Activated naive CD8-positive, alpha-beta T cell (primary cell): ENCODE results near the gene LGALS1.

Source experiments
- H3K27ac Mint-ChIP-seq: one replicate; pipeline ENCODE4 v1.8.0; 2021; ENCODE audit warnings: mixed read lengths
- H3K27me3 Mint-ChIP-seq: one replicate; pipeline ENCODE4 v1.8.0; 2021; ENCODE audit warnings: mixed read lengths
- H3K36me3 Mint-ChIP-seq: one replicate; pipeline ENCODE4 v1.8.0; 2021; ENCODE audit warnings: mixed read lengths
- H3K4me1 Mint-ChIP-seq: one replicate; pipeline ENCODE4 v1.8.0; 2021; ENCODE audit warnings: low read depth, mixed read lengths
- H3K4me3 Mint-ChIP-seq: one replicate; pipeline ENCODE4 v1.8.0; 2021; ENCODE audit warnings: mild to moderate bottlenecking, mixed read lengths
- H3K9me3 Mint-ChIP-seq: one replicate; pipeline ENCODE4 v1.8.0; 2021; ENCODE audit warnings: low read depth, mixed read lengths

LGALS1 gene

GRCh38 chr22:37634417-37634924 lies 41.0 kb upstream of the LGALS1 start:
- peaks cover 67% of the 10 kb centered on the region for H3K4me1 Mint-ChIP-seq
- no peaks in the 10 kb centered on the region for H3K36me3 Mint-ChIP-seq
- no peaks in the 10 kb centered on the region for H3K9me3 Mint-ChIP-seq
- H3K27me3 Mint-ChIP-seq = no peaks in the 10 kb centered on the region
- peak overlapping the region; percentile 95 for H3K27ac Mint-ChIP-seq
- H3K4me3 Mint-ChIP-seq = peak overlapping the region; percentile 73

- H3K9me3 Mint-ChIP-seq = no peaks in the 10 kb centered on the region
- no peaks in the 10 kb centered on the region for H3K27me3 Mint-ChIP-seq
- peak overlapping the region; percentile 95 for H3K27ac Mint-ChIP-seq
- no peak overlapping the region for H3K4me3 Mint-ChIP-seq
- H3K36me3 Mint-ChIP-seq = no peaks in the 10 kb centered on the region
- peaks cover 67% of the 10 kb centered on the region for H3K4me1 Mint-ChIP-seq
These were observed 40.3 kb upstream of the LGALS1 start for GRCh38 chr22:37635157-37635556.

GRCh38 chr22:37636186-37636948 lies 39.1 kb upstream of the LGALS1 start:
- Mint-ChIP-seq H3K36me3 (no peaks in the 10 kb centered on the region), H3K27ac (peak overlapping the region; percentile 68), H3K4me3 (no peak overlapping the region), H3K4me1 (peaks cover 66% of the 10 kb centered on the region), H3K9me3 (no peaks in the 10 kb centered on the region), H3K27me3 (no peaks in the 10 kb centered on the region)

GRCh38 chr22:37636949-37637273 lies 38.5 kb upstream of the LGALS1 start:
- Mint-ChIP-seq H3K4me1 (peaks cover 66% of the 10 kb centered on the region), H3K9me3 (no peaks in the 10 kb centered on the region), H3K36me3 (no peaks in the 10 kb centered on the region), H3K27me3 (no peaks in the 10 kb centered on the region), H3K27ac (peak overlapping the region; percentile 68), H3K4me3 (no peak overlapping the region)

GRCh38 chr22:37638391-37639069 lies 36.9 kb upstream of the LGALS1 start:
- Mint-ChIP-seq H3K36me3 (no peaks in the 10 kb centered on the region), H3K9me3 (no peaks in the 10 kb centered on the region), H3K27me3 (no peaks in the 10 kb centered on the region), H3K27ac (peak overlapping the region; percentile 91), H3K4me1 (peaks cover 65% of the 10 kb centered on the region), H3K4me3 (peak overlapping the region; percentile 93)

- H3K4me3 Mint-ChIP-seq = peak within 1 kb of the TSS; percentile 93
- no peaks in the 10 kb centered on the region for H3K9me3 Mint-ChIP-seq
- H3K27me3 Mint-ChIP-seq = no peaks in the 10 kb centered on the region
- H3K4me1 Mint-ChIP-seq = peaks cover 64% of the 10 kb centered on the region
- peak within 1 kb of the TSS; percentile 95 for H3K27ac Mint-ChIP-seq
- no peaks in the 10 kb centered on the region for H3K36me3 Mint-ChIP-seq
These were observed 36.2 kb upstream of the LGALS1 start, which contains the start of gene SH3BP1 for GRCh38 chr22:37639070-37639760. Gene SH3BP1, plus strand, starts transcription at chr22:37639669. Its CDS starts 119 bp downstream, at chr22:37639788.

- Mint-ChIP-seq H3K27me3 (no peaks in the 10 kb centered on the region), H3K4me1 (peaks cover 57% of the 10 kb centered on the region), H3K36me3 (no peaks in the 10 kb centered on the region), H3K27ac (peak overlapping the region; percentile 95), H3K4me3 (peak overlapping the region; percentile 93), H3K9me3 (no peaks in the 10 kb centered on the region)
These were observed 35.5 kb upstream of the LGALS1 start for GRCh38 chr22:37639771-37640590.

GRCh38 chr22:37640591-37641560 lies 34.6 kb upstream of the LGALS1 start:
- H3K4me3 Mint-ChIP-seq = peak overlapping the region; percentile 93
- H3K4me1 Mint-ChIP-seq = peaks cover 51% of the 10 kb centered on the region
- no peaks in the 10 kb centered on the region for H3K9me3 Mint-ChIP-seq
- peak overlapping the region; percentile 95 for H3K27ac Mint-ChIP-seq
- H3K36me3 Mint-ChIP-seq = no peaks in the 10 kb centered on the region
- no peaks in the 10 kb centered on the region for H3K27me3 Mint-ChIP-seq

GRCh38 chr22:37641561-37641949 lies 33.9 kb upstream of the LGALS1 start:
- Mint-ChIP-seq H3K4me1 (peaks cover 45% of the 10 kb centered on the region), H3K9me3 (no peaks in the 10 kb centered on the region), H3K36me3 (no peaks in the 10 kb centered on the region), H3K27me3 (no peaks in the 10 kb centered on the region), H3K27ac (peak overlapping the region; percentile 46), H3K4me3 (peak overlapping the region; percentile 46)

GRCh38 chr22:37643225-37643847 lies 32.1 kb upstream of the LGALS1 start:
- Mint-ChIP-seq H3K9me3 (no peaks in the 10 kb centered on the region), H3K36me3 (no peaks in the 10 kb centered on the region), H3K27me3 (no peaks in the 10 kb centered on the region), H3K4me3 (peak overlapping the region; percentile 57), H3K27ac (peak overlapping the region; percentile 76), H3K4me1 (peaks cover 29% of the 10 kb centered on the region)

GRCh38 chr22:37647317-37647716 lies 28.1 kb upstream of the LGALS1 start:
- H3K36me3 Mint-ChIP-seq = peaks cover 2% of the 10 kb centered on the region
- H3K4me1 Mint-ChIP-seq = peaks cover 15% of the 10 kb centered on the region
- H3K27ac Mint-ChIP-seq = no peak overlapping the region
- no peaks in the 10 kb centered on the region for H3K9me3 Mint-ChIP-seq
- no peak overlapping the region for H3K4me3 Mint-ChIP-seq
- H3K27me3 Mint-ChIP-seq = no peaks in the 10 kb centered on the region

GRCh38 chr22:37647928-37648327 lies 27.5 kb upstream of the LGALS1 start:
- no peaks in the 10 kb centered on the region for H3K9me3 Mint-ChIP-seq
- H3K4me3 Mint-ChIP-seq = no peak overlapping the region
- peaks cover 11% of the 10 kb centered on the region for H3K4me1 Mint-ChIP-seq
- peaks cover 2% of the 10 kb centered on the region for H3K36me3 Mint-ChIP-seq
- no peak overlapping the region for H3K27ac Mint-ChIP-seq
- no peaks in the 10 kb centered on the region for H3K27me3 Mint-ChIP-seq

GRCh38 chr22:37650463-37651136 lies 24.8 kb upstream of the LGALS1 start:
- Mint-ChIP-seq H3K9me3 (no peaks in the 10 kb centered on the region), H3K36me3 (peaks cover 2% of the 10 kb centered on the region), H3K27me3 (no peaks in the 10 kb centered on the region), H3K4me1 (no peaks in the 10 kb centered on the region), H3K4me3 (no peak overlapping the region), H3K27ac (no peak overlapping the region)
